Vagina (tissue), 2 donors: Measurements from ENCODE around the gene UMOD. TPM values are rescaled to one million over a fixed set of nuclear protein-coding genes. Genes with fewer than 3 reads are reported as not detected.

Source experiments
- DNase-seq, 2 donors: peaks; one replicate each; pipeline ENCODE4 v3.0.0-alpha.2; 2017; ENCODE audit errors: extremely low spot score in 2 of 2
- H3K27ac ChIP-seq: fragments of 200-600 bp; sonication (generic); one replicate; pipeline ENCODE4 v1.5.1; 2019
- H3K27me3 ChIP-seq: fragments of 200-600 bp; sonication (generic); one replicate; pipeline ENCODE4 v1.5.1; 2019
- H3K36me3 ChIP-seq, 2 donors: fragments of 200-600 bp; sonication (generic); one replicate each; pipeline ENCODE4 v1.5.1; 2017 to 2019
- H3K4me1 ChIP-seq: fragments of 200-600 bp; sonication (generic); one replicate; pipeline ENCODE4 v1.5.1; 2019
- H3K4me3 ChIP-seq, 2 donors: fragments of 200-600 bp; sonication (generic); 1 replicate in 1 of 2; 2 replicates in 1 of 2; pipeline ENCODE4 v1.5.1; 2016 to 2019
- H3K9me3 ChIP-seq: fragments of 200-600 bp; sonication (generic); one replicate; pipeline ENCODE4 v1.5.1; 2019
- CTCF ChIP-seq, 3 experiments: fragments of 450-650 bp in 2 of 3; fragments of 200-600 bp in 1 of 3; sonication (generic) in 1 of 3; IDR thresholded peaks; one replicate each; pipeline ENCODE4 v1.5.1; 2017 to 2019; ENCODE audit warnings: antibody characterized with exemption in 3 of 3, mild to moderate bottlenecking in 2 of 3, moderate library complexity in 2 of 3
- POLR2A ChIP-seq, 2 donors: fragments of 450-650 bp; IDR thresholded peaks; one replicate each; pipeline ENCODE4 v1.6.1; 2017; ENCODE audit warnings: antibody characterized with exemption in 2 of 2, mild to moderate bottlenecking in 2 of 2, moderate library complexity in 2 of 2
- POLR2AphosphoS5 ChIP-seq, 2 donors: sonication (generic); formaldehyde crosslinking; IDR thresholded peaks; one replicate each; pipeline ENCODE4 v1.9.0; 2017; ENCODE audit warnings: antibody characterized with exemption in 2 of 2, mild to moderate bottlenecking in 2 of 2, low read depth in 1 of 2; ENCODE audit not compliant: insufficient read depth in 1 of 2
- intact Hi-C: fragments of 100-400 bp; cut with DNase I; formaldehyde crosslinking; loops from one replicate; pipeline ENCODE4 v1.15.1; 2023
- total RNA-seq: library from RNA; depleted of rRNA; stranded (reverse); fragments of >200 nt; gene quantifications from one replicate; pipeline ENCODE4 v1.2.3, GENCODE V29; 2016

UMOD gene
- total RNA-seq, 1 donor from 2014 or later = not detected

- no peaks in the 10 kb centered on the region for H3K36me3 ChIP-seq
- no peak overlapping the region for H3K27ac ChIP-seq
- TF ChIP-seq CTCF (IDR thresholded peaks at IDR 0.05) (no peak), POLR2AphosphoS5 (IDR thresholded peaks at IDR 0.05; ENCODE audit: insufficient read depth in 1 of 2, low read depth in 1 of 2) (no peak), POLR2A (IDR thresholded peaks at IDR 0.05) (no peak)
- no peaks in the 10 kb centered on the region for H3K4me1 ChIP-seq
- intact Hi-C loops = no loop called here
- DNase-seq = no peak
- H3K9me3 ChIP-seq = no peaks in the 10 kb centered on the region
- no peak overlapping the region for H3K4me3 ChIP-seq
- H3K27me3 ChIP-seq = no peaks in the 10 kb centered on the region
Observed at GRCh38 chr16:20347666-20348364, 4.7 kb downstream of the UMOD start.

- DNase-seq = no peak
- Histone ChIP-seq H3K4me1 (no peaks in the 10 kb centered on the region), H3K36me3 (no peaks in the 10 kb centered on the region), H3K9me3 (no peaks in the 10 kb centered on the region), H3K4me3 (no peak overlapping the region), H3K27me3 (no peaks in the 10 kb centered on the region), H3K27ac (no peak overlapping the region)
- TF ChIP-seq POLR2A (IDR thresholded peaks at IDR 0.05) (no peak), CTCF (IDR thresholded peaks at IDR 0.05) (no peak), POLR2AphosphoS5 (IDR thresholded peaks at IDR 0.05; ENCODE audit: insufficient read depth in 1 of 2, low read depth in 1 of 2) (no peak)
- intact Hi-C loops = no loop called here
Observed at GRCh38 chr16:20344611-20345010, 7.9 kb downstream of the UMOD start.

GRCh38 chr16:20339744-20340143 is 12.8 kb downstream of the UMOD start:
- DNase-seq = no peak
- Histone ChIP-seq H3K4me1 (no peaks in the 10 kb centered on the region), H3K27me3 (no peaks in the 10 kb centered on the region), H3K36me3 (no peaks in the 10 kb centered on the region), H3K9me3 (no peaks in the 10 kb centered on the region), H3K27ac (no peak overlapping the region), H3K4me3 (no peak overlapping the region)
- no peak for TF ChIP-seq CTCF (IDR thresholded peaks at IDR 0.05)
- no peak for TF ChIP-seq POLR2AphosphoS5 (IDR thresholded peaks at IDR 0.05; ENCODE audit: insufficient read depth in 1 of 2, low read depth in 1 of 2)
- TF ChIP-seq POLR2A (IDR thresholded peaks at IDR 0.05) = no peak
- intact Hi-C loops = no loop called here

GRCh38 chr16:20336955-20337354 is 15.6 kb downstream of the UMOD start:
- no peak for TF ChIP-seq POLR2A (IDR thresholded peaks at IDR 0.05)
- no peak for TF ChIP-seq CTCF (IDR thresholded peaks at IDR 0.05)
- no peak for TF ChIP-seq POLR2AphosphoS5 (IDR thresholded peaks at IDR 0.05; ENCODE audit: insufficient read depth in 1 of 2, low read depth in 1 of 2)
- H3K27ac ChIP-seq = no peak overlapping the region
- intact Hi-C loops = no loop called here
- no peak overlapping the region for H3K4me3 ChIP-seq
- no peaks in the 10 kb centered on the region for H3K9me3 ChIP-seq
- H3K4me1 ChIP-seq = no peaks in the 10 kb centered on the region
- H3K36me3 ChIP-seq = no peaks in the 10 kb centered on the region
- no peaks in the 10 kb centered on the region for H3K27me3 ChIP-seq
- DNase-seq = no peak

- Histone ChIP-seq H3K4me3 (no peak overlapping the region), H3K36me3 (no peaks in the 10 kb centered on the region), H3K4me1 (no peaks in the 10 kb centered on the region), H3K27ac (no peak overlapping the region), H3K27me3 (no peaks in the 10 kb centered on the region), H3K9me3 (no peaks in the 10 kb centered on the region)
- TF ChIP-seq POLR2A (IDR thresholded peaks at IDR 0.05) (no peak), POLR2AphosphoS5 (IDR thresholded peaks at IDR 0.05; ENCODE audit: insufficient read depth in 1 of 2, low read depth in 1 of 2) (no peak), CTCF (IDR thresholded peaks at IDR 0.05) (no peak)
- DNase-seq = no peak
- intact Hi-C loops = no loop called here
Observed at GRCh38 chr16:20334396-20334795, 18.1 kb downstream of the UMOD start.
